A549 treated with Mapracorat at 1 μM for 4 hours (cell line): Measurements from ENCODE around the gene ENO2. TPM values are rescaled to one million over a fixed set of nuclear protein-coding genes. Genes with fewer than 3 reads are reported as not detected.

Source experiments
- total RNA-seq: library from RNA; stranded (reverse); fragments of 200-300 nt; extraction: Qiagen RNA extraction; gene quantifications from 5 replicates; pipeline ENCODE4 v1.2.3, GENCODE V29; 2022

The ENO2 gene
- total RNA-seq: 35.9 to 40.2 TPM (median 37.3 TPM) in 5 replicates

GRCh38 chr12:6914246-6914946 is at the start of gene ENO2:
Gene ENO2, plus strand, starts transcription at chr12:6914580. Its CDS starts 1,253 bp downstream, at chr12:6915833.

GRCh38 chr12:6867413-6868210 is 46.8 kb upstream of the ENO2 start, which contains the start of gene TPI1:
Gene TPI1, plus strand, starts transcription at chr12:6867531. Its CDS starts 36 bp downstream, at chr12:6867567.

GRCh38 chr12:6873094-6874014 is 41.0 kb upstream of the ENO2 start, which contains the start of gene SPSB2:
Gene SPSB2, minus strand, starts transcription at chr12:6873303. Its CDS starts 402 bp downstream, at chr12:6872901.

GRCh38 chr12:6904280-6905276 is 9.8 kb upstream of the ENO2 start, which contains the start of gene LRRC23:
Gene LRRC23, plus strand, starts transcription at chr12:6904822. Its CDS starts 812 bp downstream, at chr12:6905634.

GRCh38 chr12:6927379-6928021 is 13.1 kb downstream of the ENO2 start, which contains the start of gene ATN1:
Gene ATN1, plus strand, starts transcription at chr12:6927959. Its CDS starts 6,043 bp downstream, at chr12:6934002.

GRCh38 chr12:6943722-6944380 is 29.5 kb downstream of the ENO2 start, which contains the start of the genes C12orf57 and RNU7-1:
Gene C12orf57, plus strand, starts transcription at chr12:6944022. Its CDS starts 100 bp downstream, at chr12:6944122.
Gene RNU7-1, plus strand, starts transcription at chr12:6943816.

GRCh38 chr12:6950811-6951540 is 36.6 kb downstream of the ENO2 start, which contains the start of gene PTPN6:
Gene PTPN6, plus strand, starts transcription at chr12:6951356. Its CDS starts 157 bp downstream, at chr12:6951513.

Other genes starting within 250 kb of the ENO2 start
- gene ZNF384, start 225.2 kb upstream of the ENO2 start, total RNA-seq: 50.6 to 58.9 TPM (median 55.4 TPM) in 5 replicates
- gene PIANP, start 213.8 kb upstream of the ENO2 start, total RNA-seq: 0.64 to 1.0 TPM (median 0.73 TPM) in 5 replicates
- 47.2 to 58.3 TPM (median 55.9 TPM) in 5 replicates for gene COPS7A, start 190.5 kb upstream of the ENO2 start, total RNA-seq
- 252 to 312 TPM (median 307 TPM) in 5 replicates for gene MLF2, start 161.4 kb upstream of the ENO2 start, total RNA-seq
- gene PTMS, start 148.2 kb upstream of the ENO2 start, total RNA-seq: 703 to 949 TPM (median 926 TPM) in 5 replicates
- gene LAG3, start 142.1 kb upstream of the ENO2 start, total RNA-seq: 0.89 to 2.3 TPM (median 1.4 TPM) in 5 replicates
- gene CD4, start 125.1 kb upstream of the ENO2 start, total RNA-seq: not detected in 5 replicates
- gene GPR162, start 92.8 kb upstream of the ENO2 start, total RNA-seq: 0.23 to 0.53 TPM (median 0.45 TPM) in 5 replicates
- 19.8 to 29.8 TPM (median 28.7 TPM) in 5 replicates for gene P3H3, start 86.2 kb upstream of the ENO2 start, total RNA-seq
- gene GNB3, start 73.7 kb upstream of the ENO2 start, total RNA-seq: 1.2 to 2.3 TPM (median 1.9 TPM) in 5 replicates
- 71.5 to 81.3 TPM (median 75.3 TPM) in 5 replicates for gene CDCA3, start 63.3 kb upstream of the ENO2 start, total RNA-seq
- gene USP5, start 62.4 kb upstream of the ENO2 start, total RNA-seq: 74.8 to 79.3 TPM (median 76.6 TPM) in 5 replicates
- gene TPI1, start 47.0 kb upstream of the ENO2 start, total RNA-seq: 1,486 to 1,673 TPM (median 1,653 TPM) in 5 replicates
- gene SPSB2, start 41.3 kb upstream of the ENO2 start, total RNA-seq: 23.1 to 34.6 TPM (median 32.3 TPM) in 5 replicates
- 16.4 to 19.0 TPM (median 18.3 TPM) in 5 replicates for gene LRRC23, start 9.8 kb upstream of the ENO2 start, total RNA-seq
- 48.7 to 75.7 TPM (median 72.9 TPM) in 5 replicates for gene ATN1, start 13.4 kb downstream of the ENO2 start, total RNA-seq
- gene RNU7-1, start 29.2 kb downstream of the ENO2 start, total RNA-seq: not detected in 5 replicates
- gene C12orf57, start 29.4 kb downstream of the ENO2 start, total RNA-seq: 275 to 319 TPM (median 310 TPM) in 5 replicates
- gene PTPN6, start 36.8 kb downstream of the ENO2 start, total RNA-seq: 7.9 to 13.5 TPM (median 11.7 TPM) in 5 replicates
- 289 to 333 TPM (median 326 TPM) in 5 replicates for gene PHB2, start 56.1 kb downstream of the ENO2 start, total RNA-seq
- gene EMG1, start 56.3 kb downstream of the ENO2 start, total RNA-seq: 56.9 to 66.4 TPM (median 62.2 TPM) in 5 replicates
- gene LPCAT3, start 103.9 kb downstream of the ENO2 start, total RNA-seq: 25.5 to 29.9 TPM (median 29.1 TPM) in 5 replicates
- gene C1S, start 146.1 kb downstream of the ENO2 start, total RNA-seq: 38.3 to 56.5 TPM (median 44.5 TPM) in 5 replicates
- 28.8 to 47.1 TPM (median 29.1 TPM) in 5 replicates for gene C1R, start 177.9 kb downstream of the ENO2 start, total RNA-seq
- gene C1RL, start 194.6 kb downstream of the ENO2 start, total RNA-seq: 11.1 to 15.7 TPM (median 12.2 TPM) in 5 replicates
- gene RBP5, start 214.3 kb downstream of the ENO2 start, total RNA-seq: 0.52 TPM in 1 of 5 replicates, not detected in the others
- gene CLSTN3, start 215.8 kb downstream of the ENO2 start, total RNA-seq: 11.3 to 20.0 TPM (median 16.0 TPM) in 5 replicates